ENCODE measurements around the gene CLEC11A.

GRCh38 chr19:50702158-50702870 is 20.9 kb upstream of the CLEC11A start:
- no peak for TF ChIP-seq CTCF (IDR thresholded peaks at IDR 0.05)
- TF ChIP-seq POLR2A (IDR thresholded peaks at IDR 0.05): no peak

Data from right lobe of liver (tissue), 4 donors.